ENCODE results near the gene RNF123.

Gene RNF123

DNA sequence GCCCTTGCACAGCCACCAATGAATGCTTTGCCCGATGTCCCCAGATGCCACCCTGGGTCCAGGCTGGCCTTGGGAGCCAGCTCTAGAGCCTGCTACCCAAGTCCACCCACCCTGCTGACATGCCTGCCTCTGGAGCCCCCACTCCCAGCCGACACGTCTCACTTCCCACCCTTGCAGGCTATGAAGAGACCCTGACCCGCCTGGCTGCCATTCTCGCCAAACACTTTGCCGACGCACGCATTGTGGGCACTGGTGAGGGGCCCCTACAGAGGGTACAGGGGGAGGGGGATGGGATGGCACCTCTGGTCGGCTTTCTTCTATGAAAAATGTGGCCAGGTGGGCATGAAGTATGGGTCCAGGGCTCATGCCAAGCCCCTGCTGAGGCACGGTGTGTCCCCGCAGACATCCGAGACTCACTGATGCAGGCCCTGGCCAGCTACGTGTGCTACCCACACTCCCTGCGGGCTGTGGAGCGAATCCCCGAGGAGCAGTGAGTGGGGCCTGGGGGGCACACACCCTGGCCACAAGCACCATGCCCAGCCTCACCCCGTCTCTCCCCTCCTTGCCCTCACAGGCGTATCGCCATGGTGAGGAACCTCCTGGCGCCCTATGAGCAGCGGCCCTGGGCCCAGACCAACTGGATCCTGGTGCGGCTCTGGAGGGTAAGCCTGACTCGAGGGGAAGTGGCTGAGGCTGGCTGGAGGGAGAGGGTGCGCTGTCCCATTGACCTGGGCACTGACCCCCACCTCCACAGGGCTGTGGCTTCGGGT, 24.2 kb downstream of the RNF123 start:
- Histone ChIP-seq H3K9me3 (no peaks in the 10 kb centered on the region), H3K27me3 (no peaks in the 10 kb centered on the region), H3K36me3 (no peaks in the 10 kb centered on the region), H3K4me3 (ENCODE audit: low read depth, low read length) (no peak overlapping the region), H3K4me1 (no peaks in the 10 kb centered on the region)
- no peak for DNase-seq
- TF ChIP-seq, protein P1, sequence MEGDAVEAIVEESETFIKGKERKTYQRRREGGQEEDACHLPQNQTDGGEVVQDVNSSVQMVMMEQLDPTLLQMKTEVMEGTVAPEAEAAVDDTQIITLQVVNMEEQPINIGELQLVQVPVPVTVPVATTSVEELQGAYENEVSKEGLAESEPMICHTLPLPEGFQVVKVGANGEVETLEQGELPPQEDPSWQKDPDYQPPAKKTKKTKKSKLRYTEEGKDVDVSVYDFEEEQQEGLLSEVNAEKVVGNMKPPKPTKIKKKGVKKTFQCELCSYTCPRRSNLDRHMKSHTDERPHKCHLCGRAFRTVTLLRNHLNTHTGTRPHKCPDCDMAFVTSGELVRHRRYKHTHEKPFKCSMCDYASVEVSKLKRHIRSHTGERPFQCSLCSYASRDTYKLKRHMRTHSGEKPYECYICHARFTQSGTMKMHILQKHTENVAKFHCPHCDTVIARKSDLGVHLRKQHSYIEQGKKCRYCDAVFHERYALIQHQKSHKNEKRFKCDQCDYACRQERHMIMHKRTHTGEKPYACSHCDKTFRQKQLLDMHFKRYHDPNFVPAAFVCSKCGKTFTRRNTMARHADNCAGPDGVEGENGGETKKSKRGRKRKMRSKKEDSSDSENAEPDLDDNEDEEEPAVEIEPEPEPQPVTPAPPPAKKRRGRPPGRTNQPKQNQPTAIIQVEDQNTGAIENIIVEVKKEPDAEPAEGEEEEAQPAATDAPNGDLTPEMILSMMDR (IDR thresholded peaks at IDR 0.05; ENCODE audit: low read depth, low read length), result no peak

DNA sequence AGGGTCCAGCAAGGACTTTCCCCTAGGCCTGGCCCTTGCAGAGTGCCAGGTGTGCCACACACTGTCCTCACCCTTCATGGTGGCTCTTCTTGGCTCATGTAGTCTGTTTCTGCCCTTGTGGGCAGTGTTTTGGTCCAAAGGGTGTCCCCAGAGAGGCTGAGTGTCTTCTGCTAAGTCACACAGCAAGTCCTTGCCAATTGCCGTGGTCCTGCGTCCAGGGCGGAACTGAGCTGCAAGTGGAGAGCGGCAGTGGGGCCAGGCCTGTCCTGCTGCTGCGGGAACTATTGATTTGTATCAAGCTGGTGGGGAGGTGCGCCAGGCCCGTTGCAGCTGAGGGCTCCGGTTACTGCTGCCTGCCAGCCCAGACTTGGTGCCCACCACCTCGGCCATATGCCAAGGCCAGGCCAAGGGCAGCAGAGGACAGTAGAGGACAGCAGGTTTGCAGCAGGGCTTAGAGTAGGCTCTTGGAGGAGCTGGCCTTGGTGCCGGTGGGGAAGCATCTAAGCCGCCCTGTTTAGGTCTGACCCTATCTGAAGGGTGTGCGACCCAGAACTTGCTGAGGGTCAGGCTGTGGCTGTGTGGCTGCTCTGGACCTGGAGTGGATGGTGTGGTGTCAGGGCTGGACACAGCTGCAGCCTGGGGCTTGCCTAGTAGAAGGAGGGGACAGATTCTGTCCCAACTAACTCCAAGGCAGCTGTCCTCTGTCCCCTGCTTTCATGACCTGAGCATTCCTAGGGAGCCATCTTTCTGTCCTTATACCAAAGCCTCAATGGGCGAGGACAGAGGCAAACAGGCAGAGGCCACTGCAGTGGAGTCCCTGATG, 25.6 kb downstream of the RNF123 start:
- H3K4me1 ChIP-seq, result no peaks in the 10 kb centered on the region

DNA sequence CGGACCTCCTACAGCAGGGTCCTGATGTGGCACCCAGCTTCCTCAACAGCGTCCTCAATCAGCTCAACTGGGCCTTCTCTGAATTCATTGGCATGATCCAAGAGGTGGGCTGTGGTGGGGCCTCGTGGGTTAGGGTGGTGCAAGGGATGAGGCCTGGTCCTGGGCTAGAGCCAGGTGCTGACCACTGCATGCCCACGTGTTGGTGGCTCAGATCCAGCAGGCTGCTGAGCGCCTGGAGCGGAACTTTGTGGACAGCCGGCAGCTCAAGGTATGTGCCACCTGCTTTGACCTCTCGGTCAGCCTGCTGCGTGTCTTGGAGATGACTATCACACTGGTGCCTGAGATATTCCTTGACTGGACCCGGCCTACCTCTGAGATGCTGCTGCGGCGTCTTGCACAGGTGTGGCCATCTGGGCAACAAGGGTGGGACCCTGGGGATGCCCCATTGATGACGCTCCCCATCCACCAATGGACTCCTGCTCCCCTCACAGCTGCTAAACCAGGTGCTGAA, 26.3 kb downstream of the RNF123 start:
- DNase-seq, result no peak
- H3K4me1 ChIP-seq, result no peaks in the 10 kb centered on the region
- no peak overlapping the region for H3K4me3 ChIP-seq (ENCODE audit: low read depth, low read length)
- H3K36me3 ChIP-seq, result no peaks in the 10 kb centered on the region
- H3K9me3 ChIP-seq, result no peaks in the 10 kb centered on the region
- TF ChIP-seq, protein P1 (IDR thresholded peaks at IDR 0.05; ENCODE audit: low read depth, low read length), result no peak
- no peaks in the 10 kb centered on the region for H3K27me3 ChIP-seq

More for the DNA sequence above, 25.6 kb downstream of the RNF123 start:
- no peaks in the 10 kb centered on the region for H3K27me3 ChIP-seq
- no peak for DNase-seq
- H3K4me3 ChIP-seq (ENCODE audit: low read depth, low read length), result no peak overlapping the region
- H3K36me3 ChIP-seq, result no peaks in the 10 kb centered on the region
- H3K9me3 ChIP-seq, result no peaks in the 10 kb centered on the region
- TF ChIP-seq, protein P1 (IDR thresholded peaks at IDR 0.05; ENCODE audit: low read depth, low read length), result no peak

DNA sequence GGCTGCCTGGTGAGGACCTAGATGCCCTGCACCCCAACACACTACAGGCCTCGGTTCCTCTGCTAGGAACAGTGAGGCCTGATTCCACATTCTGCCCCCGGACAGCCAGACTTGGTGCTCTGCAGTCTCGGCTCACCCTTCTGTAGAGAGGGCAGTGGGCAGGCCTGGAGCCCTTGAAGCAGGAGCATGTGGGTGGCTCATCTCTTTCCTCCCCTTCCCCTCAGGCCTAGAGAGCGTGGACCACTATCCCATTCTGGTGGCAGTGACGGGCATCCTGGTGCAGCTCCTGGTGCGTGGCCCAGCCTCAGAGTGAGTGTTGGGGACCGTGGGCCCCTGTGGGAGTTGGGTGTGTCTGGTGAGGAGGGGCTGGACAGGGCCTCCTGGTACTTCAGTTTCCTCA, 26.8 kb downstream of the RNF123 start:
- Histone ChIP-seq H3K36me3 (no peaks in the 10 kb centered on the region), H3K4me3 (ENCODE audit: low read depth, low read length) (no peak overlapping the region)
- TF ChIP-seq, protein P1 (IDR thresholded peaks at IDR 0.05; ENCODE audit: low read depth, low read length), result no peak

DNA sequence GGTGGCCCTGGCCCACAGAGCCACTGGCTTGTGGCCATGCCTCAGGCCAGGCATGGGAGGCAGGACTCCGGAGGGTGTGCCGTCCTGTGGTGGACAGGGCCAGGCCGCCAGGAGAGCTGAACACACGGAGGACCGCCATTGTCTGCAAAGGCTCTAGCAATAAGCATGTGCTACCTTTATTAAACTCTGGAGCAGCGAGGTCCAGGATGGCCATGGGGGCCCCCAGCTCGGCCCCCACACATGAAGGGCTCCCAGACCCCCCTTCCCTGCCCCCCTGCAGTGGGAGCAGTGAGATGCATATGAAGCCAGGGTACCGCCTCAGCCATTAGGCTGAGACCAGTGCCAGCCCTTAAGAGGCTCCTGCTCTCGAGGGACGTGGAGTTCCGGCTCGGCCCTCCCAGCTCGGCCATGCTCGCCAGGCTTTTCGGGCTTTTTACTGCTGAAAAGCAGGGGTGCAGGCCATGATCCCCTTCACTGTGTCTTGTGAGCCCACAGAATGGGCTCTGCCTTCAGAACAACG, 27.4 kb downstream of the RNF123 start:
- no peaks in the 10 kb centered on the region for H3K36me3 ChIP-seq
- H3K9me3 ChIP-seq, result no peaks in the 10 kb centered on the region
- no peaks in the 10 kb centered on the region for H3K4me1 ChIP-seq
- TF ChIP-seq, protein P1 (IDR thresholded peaks at IDR 0.05; ENCODE audit: low read depth, low read length), result no peak
- no peaks in the 10 kb centered on the region for H3K27me3 ChIP-seq
- H3K4me3 ChIP-seq (ENCODE audit: low read depth, low read length), result no peak overlapping the region
- no peak for DNase-seq

More for the DNA sequence above, 26.8 kb downstream of the RNF123 start:
- H3K9me3 ChIP-seq, result no peaks in the 10 kb centered on the region
- DNase-seq, result no peak
- no peaks in the 10 kb centered on the region for H3K27me3 ChIP-seq
- H3K4me1 ChIP-seq, result no peaks in the 10 kb centered on the region

All from BE2C (cell line).